Parathyroid adenoma (tissue), 2 donors: ENCODE measurements around the gene LIPC.

Experiments
- H2AFZ ChIP-seq: fragments of 300-600 bp; sonication (generic); one replicate; pipeline ENCODE4 v1.7.0; 2017; ENCODE audit warnings: antibody characterized with exemption, mild to moderate bottlenecking
- H3K27ac ChIP-seq: fragments of 300-600 bp; sonication (generic); one replicate; pipeline ENCODE4 v1.7.0; 2017
- H3K27me3 ChIP-seq: fragments of 300-600 bp; sonication (generic); one replicate; pipeline ENCODE4 v1.7.0; 2017; ENCODE audit warnings: low read length; ENCODE audit not compliant: control insufficient read depth, insufficient read depth
- H3K36me3 ChIP-seq: fragments of 300-600 bp; sonication (generic); one replicate; pipeline ENCODE4 v1.7.0; 2017; ENCODE audit warnings: low read length; ENCODE audit not compliant: control insufficient read depth, insufficient read depth
- H3K4me1 ChIP-seq: fragments of 300-600 bp; sonication (generic); one replicate; pipeline ENCODE4 v1.7.0; 2017; ENCODE audit warnings: control low read depth
- H3K4me2 ChIP-seq: fragments of 300-600 bp; sonication (generic); one replicate; pipeline ENCODE4 v1.7.0; 2017; ENCODE audit warnings: low read length
- H3K4me3 ChIP-seq: fragments of 300-600 bp; sonication (generic); one replicate; pipeline ENCODE4 v1.7.0; 2017; ENCODE audit warnings: low read depth, low read length
- H3K79me2 ChIP-seq: fragments of 300-600 bp; sonication (generic); one replicate; pipeline ENCODE4 v1.7.0; 2017; ENCODE audit warnings: control low read depth
- H3K9ac ChIP-seq: fragments of 300-600 bp; sonication (generic); one replicate; pipeline ENCODE4 v1.7.0; 2017; ENCODE audit warnings: mild to moderate bottlenecking
- H3K9me3 ChIP-seq: fragments of 300-600 bp; sonication (generic); one replicate; pipeline ENCODE4 v1.7.0; 2017; ENCODE audit warnings: low read length; ENCODE audit not compliant: control insufficient read depth
- CTCF ChIP-seq: fragments of 300-600 bp; sonication (generic); IDR thresholded peaks from one replicate; pipeline ENCODE4 v1.7.0; 2017; ENCODE audit warnings: antibody characterized with exemption, mild to moderate bottlenecking
- donor health status: primary hyperparathyroidism.

LIPC gene

GRCh38 chr15:58447271-58448010 lies 15.7 kb downstream of the LIPC start:
- H3K36me3 ChIP-seq = no peaks in the 10 kb centered on the region
- H3K4me1 ChIP-seq = no peaks in the 10 kb centered on the region
- H3K4me2 ChIP-seq = no peak overlapping the region
- no peaks in the 10 kb centered on the region for H3K27me3 ChIP-seq
- no peak overlapping the region for H3K27ac ChIP-seq
- no peak overlapping the region for H3K9ac ChIP-seq
- H3K4me3 ChIP-seq = no peak overlapping the region
- no peak for TF ChIP-seq CTCF
- H2AFZ ChIP-seq = no peak overlapping the region
- H3K9me3 ChIP-seq = no peaks in the 10 kb centered on the region
- no peaks in the 10 kb centered on the region for H3K79me2 ChIP-seq

- no peaks in the 10 kb centered on the region for H3K9me3 ChIP-seq
- H3K4me3 ChIP-seq = no peak overlapping the region
- no peaks in the 10 kb centered on the region for H3K36me3 ChIP-seq
- no peaks in the 10 kb centered on the region for H3K27me3 ChIP-seq
- no peak overlapping the region for H2AFZ ChIP-seq
- H3K4me2 ChIP-seq = no peak overlapping the region
- H3K79me2 ChIP-seq = no peaks in the 10 kb centered on the region
- H3K9ac ChIP-seq = no peak overlapping the region
- TF ChIP-seq CTCF = no peak
- H3K27ac ChIP-seq = no peak overlapping the region
- H3K4me1 ChIP-seq = no peaks in the 10 kb centered on the region
Measured at GRCh38 chr15:58448331-58448730, 16.5 kb downstream of the LIPC start.

- no peaks in the 10 kb centered on the region for H3K79me2 ChIP-seq
Measured at GRCh38 chr15:58448906-58449305, 17.1 kb downstream of the LIPC start.

GRCh38 chr15:58451826-58452225 lies 20.0 kb downstream of the LIPC start:
- Histone ChIP-seq H3K79me2 (no peaks in the 10 kb centered on the region), H3K4me1 (no peaks in the 10 kb centered on the region), H3K4me3 (no peak overlapping the region), H3K36me3 (no peaks in the 10 kb centered on the region), H3K9me3 (no peaks in the 10 kb centered on the region), H3K4me2 (no peak overlapping the region), H3K9ac (no peak overlapping the region), H2AFZ (no peak overlapping the region), H3K27ac (no peak overlapping the region), H3K27me3 (no peaks in the 10 kb centered on the region)
- TF ChIP-seq CTCF = no peak

More at GRCh38 chr15:58448906-58449305, 17.1 kb downstream of the LIPC start:
- H3K27me3 ChIP-seq = no peaks in the 10 kb centered on the region
- no peak overlapping the region for H2AFZ ChIP-seq
- no peak for TF ChIP-seq CTCF
- H3K27ac ChIP-seq = no peak overlapping the region
- H3K4me3 ChIP-seq = no peak overlapping the region
- H3K4me1 ChIP-seq = no peaks in the 10 kb centered on the region
- no peaks in the 10 kb centered on the region for H3K9me3 ChIP-seq
- no peaks in the 10 kb centered on the region for H3K36me3 ChIP-seq
- no peak overlapping the region for H3K9ac ChIP-seq
- H3K4me2 ChIP-seq = no peak overlapping the region

- H3K9ac ChIP-seq = no peak overlapping the region
- H2AFZ ChIP-seq = no peak overlapping the region
- no peaks in the 10 kb centered on the region for H3K4me1 ChIP-seq
- H3K4me3 ChIP-seq = no peak overlapping the region
- no peak for TF ChIP-seq CTCF
- no peaks in the 10 kb centered on the region for H3K27me3 ChIP-seq
- H3K4me2 ChIP-seq = no peak overlapping the region
- no peaks in the 10 kb centered on the region for H3K79me2 ChIP-seq
- H3K36me3 ChIP-seq = no peaks in the 10 kb centered on the region
- H3K27ac ChIP-seq = no peak overlapping the region
- H3K9me3 ChIP-seq = no peaks in the 10 kb centered on the region
Measured at GRCh38 chr15:58452775-58453174, 21.0 kb downstream of the LIPC start.
